GM12878 (cell line): ENCODE results near the gene AURKAIP1. TPM values are rescaled to one million over a fixed set of nuclear protein-coding genes. Genes with fewer than 3 reads are reported as not detected.

Experiments used
- ATAC-seq: fragments of 200-7000 bp; cut with Tn5 transposase; 3 replicates; pipeline ENCODE4 v1.9.1; 2020; ENCODE audit warnings: mild to moderate bottlenecking, moderate library complexity
- BruUV-seq: library from RNA; stranded (reverse); fragments of 400-500 nt; replicated peaks from 2 replicates; lab custom pipeline; 2021; lab: Mats Ljungman, UMichigan
- CTCF ChIA-PET: fragments of 300-600 bp; sonication (Branson Sonifier 250); formaldehyde crosslinking; extraction: SDS; loops from one replicate; lab custom pipeline; 2021; ENCODE audit warnings: inconsistent platforms; lab: Yijun Ruan, JAX
- POLR2A ChIA-PET: fragments of 350-600 bp; formaldehyde crosslinking; extraction: SDS; loops from one replicate; lab custom pipeline; 2021; ENCODE audit warnings: inconsistent platforms; lab: Charles Lee
- RAD21 ChIA-PET: fragments of 300-600 bp; sonication (Branson Sonifier 250); formaldehyde crosslinking; loops from one replicate; lab custom pipeline; 2023; ENCODE audit warnings: antibody characterized with exemption; ENCODE audit not compliant: unreplicated experiment; lab: Charles Lee
- SMC1A ChIA-PET: fragments of 300-600 bp; sonication (Branson Sonifier 250); formaldehyde crosslinking; loops from one replicate; lab custom pipeline; 2023; ENCODE audit not compliant: unreplicated experiment, uncharacterized antibody; lab: Charles Lee
- DNase-seq: peaks from one replicate; pipeline ENCODE4 v3.0.0-alpha.2; 2011; ENCODE audit warnings: low read depth, low spot score
- FAIRE-seq: peaks from 3 replicates; lab custom pipeline; 2011; peaks lifted over from hg19 to GRCh38; lab: Jason Lieb, UNC
- H2AFZ ChIP-seq: 2 replicates; pipeline ENCODE4 v1.6.0; 2011; ENCODE audit warnings: low read depth, low read length, control low read depth; ENCODE audit not compliant: control insufficient read depth
- H3K27ac ChIP-seq: 2 replicates; pipeline ENCODE4 v1.5.1; 2011; ENCODE audit warnings: control low read depth; ENCODE audit not compliant: control insufficient read depth, insufficient read depth
- H3K27me3 ChIP-seq, 2 experiments: replicated peaks in 1 of 2; 2 replicates each; pipeline versions ENCODE4 v1.6.0 to v1.6.1; 2011; ENCODE audit warnings: low read length in 1 of 2; ENCODE audit not compliant: control insufficient read depth in 2 of 2, insufficient read depth in 2 of 2
- H3K36me3 ChIP-seq, 2 experiments: 2 replicates each; pipeline ENCODE4 v1.5.1; 2011; ENCODE audit warnings: low read length in 1 of 2; ENCODE audit not compliant: control insufficient read depth in 2 of 2, insufficient read depth in 2 of 2
- H3K4me1 ChIP-seq: 2 replicates; pipeline ENCODE4 v1.6.1; 2011; ENCODE audit warnings: mild to moderate bottlenecking, low read length, moderate library complexity, mixed read lengths; ENCODE audit not compliant: control insufficient read depth, insufficient read depth
- H3K4me2 ChIP-seq: 2 replicates; pipeline ENCODE4 v1.6.0; 2011; ENCODE audit warnings: control low read depth; ENCODE audit not compliant: control insufficient read depth, insufficient read depth
- H3K4me3 ChIP-seq: fragments of 200-600 bp; sonication (generic); 2 replicates; pipeline ENCODE4 v1.5.1; 2016
- H3K79me2 ChIP-seq: 2 replicates; pipeline ENCODE4 v1.6.0; 2011; ENCODE audit warnings: low read length; ENCODE audit not compliant: control insufficient read depth, insufficient read depth
- H3K9ac ChIP-seq: 2 replicates; pipeline ENCODE4 v1.8.0; 2011; ENCODE audit warnings: low read length, control low read depth, mixed read lengths; ENCODE audit not compliant: control insufficient read depth, insufficient read depth
- H3K9me3 ChIP-seq: replicated peaks from 3 replicates; pipeline ENCODE4 v1.5.1; 2011; ENCODE audit warnings: mild to moderate bottlenecking, low read length; ENCODE audit not compliant: control insufficient read depth, insufficient read depth
- H4K20me1 ChIP-seq: 2 replicates; pipeline ENCODE4 v1.6.0; 2011; ENCODE audit not compliant: control insufficient read depth, insufficient read depth
- CBX5 ChIP-seq: sonication (generic); IDR thresholded peaks from 2 replicates; pipeline ENCODE4 v1.6.1; 2016; ENCODE audit warnings: low read depth, moderate library complexity, mild to moderate bottlenecking, inconsistent platforms
- CREM ChIP-seq: IDR thresholded peaks from 2 replicates; pipeline ENCODE4 v1.6.1; 2014; ENCODE audit warnings: antibody characterized with exemption, low read depth
- FOXM1 ChIP-seq: IDR thresholded peaks from 2 replicates; pipeline ENCODE4 v1.6.1; 2012; ENCODE audit warnings: low read depth, mild to moderate bottlenecking, inconsistent platforms, low read length, moderate library complexity
- HCFC1 ChIP-seq: fragments of 150-350 bp; IDR thresholded peaks from 2 replicates; pipeline ENCODE4 v1.6.1; 2014; ENCODE audit warnings: low read length
- MYB ChIP-seq: fragments of 150-350 bp; IDR thresholded peaks from 2 replicates; pipeline ENCODE4 v1.6.1; 2014; ENCODE audit warnings: mild to moderate bottlenecking, low read depth, low read length, borderline replicate concordance
- NFIC ChIP-seq: IDR thresholded peaks from 2 replicates; pipeline ENCODE4 v1.6.1; 2012; ENCODE audit warnings: low read depth, mild to moderate bottlenecking, inconsistent platforms, low read length, moderate library complexity
- NFYB ChIP-seq: IDR thresholded peaks from 2 replicates; pipeline ENCODE4 v1.6.1; 2011; ENCODE audit warnings: low read depth, mild to moderate bottlenecking, low read length, improper control_type of control experiment, moderate library complexity; ENCODE audit not compliant: insufficient read depth
- PRDM15 ChIP-seq: fragments of 450-650 bp; formaldehyde crosslinking; IDR thresholded peaks from 2 replicates; pipeline ENCODE4 v1.4.0; 2020; ENCODE audit warnings: mild to moderate bottlenecking, moderate library complexity
- SREBF1 ChIP-seq: IDR thresholded peaks from 2 replicates; pipeline ENCODE4 v1.6.1; 2012; ENCODE audit warnings: mild to moderate bottlenecking, low read length
- SUZ12 ChIP-seq: fragments of 200-600 bp; sonication (generic); IDR thresholded peaks from one replicate; pipeline ENCODE4 v1.6.1; 2018; ENCODE audit warnings: antibody characterized with exemption, mild to moderate bottlenecking; ENCODE audit not compliant: unreplicated experiment
- TCF12 ChIP-seq: IDR thresholded peaks from 2 replicates; pipeline ENCODE4 v1.6.1; 2011; ENCODE audit warnings: low read depth, mild to moderate bottlenecking, low read length
- TCF7 ChIP-seq: IDR thresholded peaks from 2 replicates; pipeline ENCODE4 v1.6.1; 2014; ENCODE audit warnings: antibody characterized with exemption, borderline replicate concordance
- YY1 ChIP-seq: IDR thresholded peaks from 2 replicates; pipeline ENCODE4 v1.6.1; 2011; ENCODE audit warnings: low read depth, mild to moderate bottlenecking, low read length
- ZNF217 ChIP-seq: fragments of 450-650 bp; IDR thresholded peaks from 2 replicates; pipeline ENCODE4 v1.6.1; 2017; ENCODE audit warnings: antibody characterized with exemption, mild to moderate bottlenecking
- WGBS: methylation state at CpG from one replicate; pipeline ENCODE4 v1.1.6; 2016; ENCODE audit warnings: low lambda C conversion rate; ENCODE audit not compliant: insufficient replicate concordance, insufficient coverage; ENCODE audit errors: missing lambda C conversion rate; 5-methylcytosine and 5-hydroxymethylcytosine counted together
- in situ Hi-C: fragments of 300-500 bp; cut with MboI; formaldehyde crosslinking; loops from 9 replicates; pipeline ENCODE4 v1.14.3; 2018; ENCODE audit warnings: mixed read lengths
- intact Hi-C: fragments of 100-400 bp; cut with micrococcal nuclease; formaldehyde crosslinking; loops from one replicate; pipeline ENCODE4 v1.14.2; 2022; ENCODE audit not compliant: unreplicated experiment
- polyA plus RNA-seq, 11 experiments: library from polyadenylated mRNA; depleted of rRNA in 4 of 11; unstranded in 6 of 11; stranded (reverse) in 5 of 11; fragments of >200 nt; fragmentation: Nextera tagmentation in 4 of 11; fragmentation: Illumina TruSeq in 1 of 11; extraction: Ambion mirVana in 4 of 11; extraction: Trizol in 1 of 11; gene quantifications; 1 replicate in 1 of 11; 2 replicates in 10 of 11; pipeline versions ENCODE4 v1.2.1 to v1.2.3, GENCODE V29; 2011 to 2016; ENCODE audit warnings: inconsistent platforms in 2 of 11, missing spikeins in 2 of 11, low read depth in 1 of 11
- total RNA-seq, 4 experiments: library from RNA; depleted of rRNA in 3 of 4; stranded (reverse); fragments of >200 nt in 3 of 4; fragmentation: Illumina TruSeq in 1 of 4; extraction: Trizol in 1 of 4; gene quantifications; 2 replicates each; pipeline versions ENCODE4 v1.2.1 to v1.2.3, GENCODE V29; 2013 to 2021

Gene AURKAIP1
- total and polyA plus RNA-seq, 10 of the 15 experiments (the other 5 are each of a cell fraction or from before 2014, with no cell fraction given) = 6.5 to 366 (median 120) TPM

GRCh38 chr1:1390675-1391074, 15.7 kb upstream of the AURKAIP1 start:
- ATAC-seq (no peak), DNase-seq (no peak), FAIRE-seq (no peak)
- H3K27me3 ChIP-seq = no peaks in the 10 kb centered on the region
- no peaks in the 10 kb centered on the region for H3K9me3 ChIP-seq
- SMC1A ChIA-PET = no interaction called here
- H3K9ac ChIP-seq = no peak overlapping the region
- H2AFZ ChIP-seq = no peak overlapping the region
- RAD21 ChIA-PET = no interaction called here
- in situ Hi-C loops = no loop called here
- intact Hi-C loops = no loop called here
- BruUV-seq = no TSS peak
- H3K4me1 ChIP-seq = no peaks in the 10 kb centered on the region
- H3K4me2 ChIP-seq = no peak overlapping the region
- POLR2A ChIA-PET = interaction anchor here (1.3 kb wide), 1 partner anchor 15 kb away, joined by 3 read pairs; the partner anchor contains the start of gene AURKAIP1
- H3K4me3 ChIP-seq = no peak overlapping the region
- TF ChIP-seq CBX5 (no peak), SUZ12 (no peak), TCF7 (no peak), SREBF1 (no peak), MYB (no peak), NFYB (no peak), CREM (no peak), ZNF217 (no peak)
- CTCF ChIA-PET = interaction anchor here (1.6 kb wide), 1 partner anchor 19 kb away, joined by 7 read pairs; no protein-coding TSS in a partner anchor
- no peak overlapping the region for H3K27ac ChIP-seq
- H4K20me1 ChIP-seq = no peaks in the 10 kb centered on the region
- peaks cover 54 to 56% of the 10 kb centered on the region in 2 experiments for H3K36me3 ChIP-seq
- over 99% methylated on average over 12 of the region's 12 CpGs for WGBS
- peaks cover 3% of the 10 kb centered on the region; the same call in 1 of the 2 replicates for H3K79me2 ChIP-seq

- in situ Hi-C loops = no loop called here
- Histone ChIP-seq H2AFZ (no peak overlapping the region), H3K4me3 (no peak overlapping the region), H3K4me2 (no peak overlapping the region), H3K27me3 (no peaks in the 10 kb centered on the region), H3K36me3 (peaks cover 42 to 43% of the 10 kb centered on the region in 2 experiments), H3K79me2 (peaks cover 1% of the 10 kb centered on the region; the same call in 1 of the 2 replicates), H3K4me1 (no peaks in the 10 kb centered on the region), H3K27ac (no peak overlapping the region), H3K9me3 (no peaks in the 10 kb centered on the region), H4K20me1 (no peaks in the 10 kb centered on the region), H3K9ac (no peak overlapping the region)
- CTCF ChIA-PET = interaction anchor here (0.9 to 1.4 kb wide), 2 partner anchors 11 to 14 kb away, joined by 3 to 4 read pairs; partner anchors contain the start of gene CCNL2
- FAIRE-seq (no peak), DNase-seq (no peak), ATAC-seq (no peak)
- RAD21 ChIA-PET = no interaction called here
- intact Hi-C loops = no loop called here
- SMC1A ChIA-PET = no interaction called here
- no TSS peak for BruUV-seq
- POLR2A ChIA-PET = no interaction called here
- WGBS = 89% methylated on average over 16 of the region's 16 CpGs
- no peak for TF ChIP-seq HCFC1
- TF ChIP-seq PRDM15 (CRISPR knock-in tag) = no peak
- TF ChIP-seq NFIC = no peak
- TF ChIP-seq YY1 = no peak
- no peak for TF ChIP-seq FOXM1
- no peak for TF ChIP-seq TCF12
Measured at GRCh38 chr1:1388078-1388472, 13.1 kb upstream of the AURKAIP1 start.
